Testis (tissue), 2 donors: ENCODE data around the gene PEX12.

Experiments
- POLR2A ChIP-seq: fragments of 450-650 bp; IDR thresholded peaks from one replicate; pipeline ENCODE4 v1.6.1; 2017; ENCODE audit warnings: antibody characterized with exemption, mild to moderate bottlenecking, moderate library complexity
- TF ChIP-seq, protein P1 (sequence below), 3 experiments: fragments of 450-650 bp in 2 of 3; fragments of 200-600 bp in 1 of 3; sonication (generic) in 1 of 3; IDR thresholded peaks; one replicate each; pipeline ENCODE4 v1.5.1; 2016 to 2019; ENCODE audit warnings: antibody characterized with exemption in 3 of 3, mild to moderate bottlenecking in 2 of 3, moderate library complexity in 1 of 3

DNA sequence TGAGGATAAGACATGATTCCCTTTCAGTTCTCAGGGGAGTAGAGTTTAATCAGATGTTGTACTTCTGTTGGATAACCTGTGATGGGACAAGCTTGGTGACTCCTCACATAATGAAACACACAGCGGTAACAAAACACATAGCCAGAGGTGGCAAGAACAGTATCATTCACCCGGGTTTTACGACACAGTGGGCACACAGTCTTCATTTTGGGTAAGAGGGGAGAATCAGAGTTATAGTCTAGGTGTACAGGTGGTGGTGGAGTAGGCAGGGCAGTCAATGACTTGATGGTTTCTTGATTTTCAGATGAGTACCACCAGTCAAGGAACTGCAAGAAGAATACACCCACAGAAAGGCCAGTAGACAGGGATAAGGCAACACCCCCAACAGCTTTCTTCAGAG lies 2.6 kb downstream of the PEX12 start:
- TF ChIP-seq POLR2A = no peak
- TF ChIP-seq, protein P1, sequence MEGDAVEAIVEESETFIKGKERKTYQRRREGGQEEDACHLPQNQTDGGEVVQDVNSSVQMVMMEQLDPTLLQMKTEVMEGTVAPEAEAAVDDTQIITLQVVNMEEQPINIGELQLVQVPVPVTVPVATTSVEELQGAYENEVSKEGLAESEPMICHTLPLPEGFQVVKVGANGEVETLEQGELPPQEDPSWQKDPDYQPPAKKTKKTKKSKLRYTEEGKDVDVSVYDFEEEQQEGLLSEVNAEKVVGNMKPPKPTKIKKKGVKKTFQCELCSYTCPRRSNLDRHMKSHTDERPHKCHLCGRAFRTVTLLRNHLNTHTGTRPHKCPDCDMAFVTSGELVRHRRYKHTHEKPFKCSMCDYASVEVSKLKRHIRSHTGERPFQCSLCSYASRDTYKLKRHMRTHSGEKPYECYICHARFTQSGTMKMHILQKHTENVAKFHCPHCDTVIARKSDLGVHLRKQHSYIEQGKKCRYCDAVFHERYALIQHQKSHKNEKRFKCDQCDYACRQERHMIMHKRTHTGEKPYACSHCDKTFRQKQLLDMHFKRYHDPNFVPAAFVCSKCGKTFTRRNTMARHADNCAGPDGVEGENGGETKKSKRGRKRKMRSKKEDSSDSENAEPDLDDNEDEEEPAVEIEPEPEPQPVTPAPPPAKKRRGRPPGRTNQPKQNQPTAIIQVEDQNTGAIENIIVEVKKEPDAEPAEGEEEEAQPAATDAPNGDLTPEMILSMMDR (IDR thresholded peaks at IDR 0.05) = no peak
